GM23338 (cell line): ENCODE measurements around the gene GRAMD4. TPM values are rescaled to one million over a fixed set of nuclear protein-coding genes. Genes with fewer than 3 reads are reported as not detected.

Source experiments
- ATAC-seq: fragments of 200-7000 bp; cut with Tn5 transposase; 3 replicates; pipeline ENCODE4 v1.9.1; 2020
- DNase-seq: peaks from one replicate; pipeline ENCODE4 v3.0.0-alpha.2; 2015; ENCODE audit warnings: low spot score
- H2AFZ ChIP-seq: fragments of 200-600 bp; sonication (generic); 2 replicates; pipeline ENCODE4 v1.8.0; 2016; ENCODE audit warnings: antibody characterized with exemption, mild to moderate bottlenecking, moderate library complexity
- H3F3A ChIP-seq: fragments of 200-600 bp; sonication (generic); replicated peaks from 2 replicates; pipeline ENCODE4 v1.8.0; 2017; ENCODE audit warnings: antibody characterized with exemption, mixed run types, low read depth
- H3K27ac ChIP-seq: fragments of 200-600 bp; sonication (generic); 2 replicates; pipeline ENCODE4 v1.6.1; 2016; ENCODE audit warnings: low read depth
- H3K27me3 ChIP-seq: fragments of 200-600 bp; sonication (generic); 2 replicates; pipeline ENCODE4 v1.8.0; 2016; ENCODE audit warnings: mild to moderate bottlenecking, mixed run types, moderate library complexity; ENCODE audit not compliant: insufficient read depth
- H3K36me3 ChIP-seq: fragments of 200-600 bp; sonication (generic); 2 replicates; pipeline ENCODE4 v1.8.0; 2016; ENCODE audit warnings: mild to moderate bottlenecking; ENCODE audit not compliant: insufficient read depth
- H3K4me1 ChIP-seq: fragments of 200-600 bp; sonication (generic); 2 replicates; pipeline ENCODE4 v1.8.0; 2016; ENCODE audit warnings: mild to moderate bottlenecking, moderate library complexity; ENCODE audit not compliant: insufficient read depth
- H3K4me2 ChIP-seq: fragments of 200-600 bp; sonication (generic); 2 replicates; pipeline ENCODE4 v1.7.1; 2017; ENCODE audit warnings: mixed run types
- H3K4me3 ChIP-seq: fragments of 200-600 bp; sonication (generic); 2 replicates; pipeline ENCODE4 v1.6.1; 2016; ENCODE audit warnings: mixed run types
- H3K79me2 ChIP-seq: fragments of 200-600 bp; sonication (generic); replicated peaks from 2 replicates; pipeline ENCODE4 v1.8.0; 2017; ENCODE audit warnings: mild to moderate bottlenecking; ENCODE audit not compliant: insufficient read depth
- H3K9me2 ChIP-seq: fragments of 200-600 bp; sonication (generic); 2 replicates; pipeline ENCODE4 v1.8.0; 2017; ENCODE audit not compliant: insufficient read depth
- H4K20me1 ChIP-seq: fragments of 200-600 bp; sonication (generic); replicated peaks from 2 replicates; pipeline ENCODE4 v1.8.0; 2017; ENCODE audit warnings: mild to moderate bottlenecking; ENCODE audit not compliant: insufficient read depth
- H3K27ac Mint-ChIP-seq: 2 replicates; pipeline ENCODE4 v1.8.0; 2020; ENCODE audit warnings: inconsistent platforms, mild to moderate bottlenecking, moderate library complexity, mixed read lengths
- H3K27me3 Mint-ChIP-seq: 3 replicates; pipeline ENCODE4 v1.8.0; 2022; ENCODE audit warnings: low read depth, mild to moderate bottlenecking, moderate library complexity, mixed read lengths, inconsistent platforms; ENCODE audit not compliant: insufficient read depth, poor library complexity
- H3K36me3 Mint-ChIP-seq: 3 replicates; pipeline ENCODE4 v1.8.0; 2021; ENCODE audit warnings: low read depth, mild to moderate bottlenecking, inconsistent platforms, moderate library complexity, mixed read lengths
- H3K4me1 Mint-ChIP-seq: 3 replicates; pipeline ENCODE4 v1.8.0; 2020; ENCODE audit warnings: mild to moderate bottlenecking, inconsistent platforms, mixed read lengths
- H3K4me3 Mint-ChIP-seq: 3 replicates; pipeline ENCODE4 v1.8.0; 2021; ENCODE audit warnings: moderate library complexity, mild to moderate bottlenecking, inconsistent platforms, mixed read lengths
- H3K9me3 Mint-ChIP-seq: 3 replicates; pipeline ENCODE4 v1.8.0; 2020; ENCODE audit warnings: moderate library complexity, mild to moderate bottlenecking, inconsistent platforms, mixed read lengths
- ETS1 ChIP-seq: IDR thresholded peaks from 2 replicates; pipeline ENCODE4 v1.6.1; 2016; ENCODE audit warnings: antibody characterized with exemption
- EZH2 ChIP-seq: fragments of 200-600 bp; sonication (generic); IDR thresholded peaks from one replicate; pipeline ENCODE4 v1.8.0; 2017; ENCODE audit warnings: antibody characterized with exemption, mild to moderate bottlenecking, low read depth; ENCODE audit not compliant: unreplicated experiment
- EZH2phosphoT487 ChIP-seq: fragments of 200-600 bp; sonication (generic); IDR thresholded peaks from one replicate; pipeline ENCODE4 v1.8.1; 2018; ENCODE audit warnings: antibody characterized with exemption; ENCODE audit not compliant: unreplicated experiment
- JUNB ChIP-seq: IDR thresholded peaks from one replicate; pipeline ENCODE4 v1.6.1; 2016; ENCODE audit warnings: antibody characterized with exemption; ENCODE audit not compliant: unreplicated experiment
- NANOG ChIP-seq: IDR thresholded peaks from 2 replicates; pipeline ENCODE4 v1.6.1; 2016; ENCODE audit warnings: antibody characterized with exemption, borderline replicate concordance
- STAT1 ChIP-seq: IDR thresholded peaks from one replicate; pipeline ENCODE4 v1.6.1; 2016; ENCODE audit warnings: antibody characterized with exemption; ENCODE audit not compliant: unreplicated experiment
- ZNF331 ChIP-seq: fragments of 250-450 bp; sonication (Bioruptor Pico); IDR thresholded peaks from 2 replicates; pipeline ENCODE4 v1.5.0; 2020; ENCODE audit warnings: low read depth, mild to moderate bottlenecking, moderate library complexity
- ZNF462 ChIP-seq: fragments of 250-450 bp; sonication (Bioruptor Pico); IDR thresholded peaks from 2 replicates; pipeline ENCODE4 v1.5.0; 2020; ENCODE audit warnings: mild to moderate bottlenecking, moderate library complexity
- polyA plus RNA-seq: library from polyadenylated mRNA; unstranded; fragments of >200 nt; fragmentation: Nextera tagmentation; extraction: Ambion mirVana; gene quantifications from 2 replicates; pipeline ENCODE4 v1.2.1, GENCODE V29; 2016
- total RNA-seq: library from RNA; depleted of rRNA; stranded (reverse); fragments of >200 nt; shearing (Covaris generic); gene quantifications from 2 replicates; pipeline ENCODE4 v1.2.3, GENCODE V29; 2014

Gene GRAMD4
- total and polyA plus RNA-seq, 2 experiments from 2014 or later: 2.7 to 81.8 TPM

- TF ChIP-seq ZNF462 (CRISPR knock-in tag): no peak
- TF ChIP-seq STAT1: no peak
- TF ChIP-seq ETS1: no peak
Measured at GRCh38 chr22:46668116-46668515, 47.9 kb downstream of the GRAMD4 start (continued).

GRCh38 chr22:46669201-46669600, 49.0 kb downstream of the GRAMD4 start:
- no peaks in the 10 kb centered on the region for H3K27me3 ChIP-seq
- no peaks in the 10 kb centered on the region for H3K4me1 Mint-ChIP-seq
- no peaks in the 10 kb centered on the region for H3K9me2 ChIP-seq
- H3K27ac ChIP-seq: no peak overlapping the region
- H3F3A ChIP-seq: no peaks in the 10 kb centered on the region
- no peaks in the 10 kb centered on the region for H3K79me2 ChIP-seq
- H3K36me3 Mint-ChIP-seq: peaks cover 3% of the 10 kb centered on the region; the same call in 1 of the 3 replicates
- no peaks in the 10 kb centered on the region for H3K36me3 ChIP-seq
- ATAC-seq (no peak), DNase-seq (no peak)
- H3K27me3 Mint-ChIP-seq: peaks cover 12% of the 10 kb centered on the region
- TF ChIP-seq EZH2 (no peak), JUNB (no peak), NANOG (no peak), ZNF331 (CRISPR knock-in tag) (no peak), EZH2phosphoT487 (no peak)
- H2AFZ ChIP-seq: no peak overlapping the region
- no peak overlapping the region for H3K4me2 ChIP-seq
- no peaks in the 10 kb centered on the region for H3K9me3 Mint-ChIP-seq
- H3K4me3 Mint-ChIP-seq: no peak overlapping the region
- no peaks in the 10 kb centered on the region for H3K4me1 ChIP-seq
- peak overlapping the region; percentile 14; the same call in 1 of the 2 replicates for H3K27ac Mint-ChIP-seq
- H3K4me3 ChIP-seq: no peak overlapping the region
- no peaks in the 10 kb centered on the region for H4K20me1 ChIP-seq
